A549 (cell line): ENCODE data around the gene UBA7. TPM values are rescaled to one million over a fixed set of nuclear protein-coding genes. Genes with fewer than 3 reads are reported as not detected.

Source experiments
- ATAC-seq, 2 experiments: fragments of 200-7000 bp in 1 of 2; fragments of >200 bp in 1 of 2; cut with Nextera tagmentation in 1 of 2; cut with Tn5 transposase in 1 of 2; 3 replicates each; pipeline versions ENCODE4 v1.8.0 to v1.9.1; 2018 to 2020; ENCODE audit warnings: mild to moderate bottlenecking in 1 of 2, moderate library complexity in 1 of 2
- CTCF ChIA-PET: fragments of 300-600 bp; sonication (Branson Sonifier 250); formaldehyde crosslinking; extraction: SDS; loops from one replicate; lab custom pipeline; 2021; ENCODE audit warnings: antibody characterized with exemption, inconsistent platforms; lab: Yijun Ruan, JAX
- POLR2A ChIA-PET: fragments of 350-600 bp; formaldehyde crosslinking; extraction: SDS; loops from one replicate; lab custom pipeline; 2021; ENCODE audit warnings: antibody characterized with exemption, inconsistent platforms; lab: Yijun Ruan, JAX
- DNase-seq, 2 experiments: peaks; one replicate each; pipeline versions ENCODE4 v3.0.0 to v3.0.0-alpha.2; 2011 to 2016; ENCODE audit warnings: low read depth in 1 of 2, low spot score in 1 of 2
- FAIRE-seq: peaks from 2 replicates; lab custom pipeline; 2011; peaks lifted over from hg19 to GRCh38; lab: Jason Lieb, UNC
- H3K27ac ChIP-seq, 2 experiments: fragments of >200 bp; sonication (Bioruptor Twin); formaldehyde crosslinking; 3 replicates each; pipeline ENCODE4 v1.5.1; 2016 to 2017
- H3K4me1 ChIP-seq: fragments of >200 bp; sonication (Bioruptor Twin); formaldehyde crosslinking; 3 replicates; pipeline ENCODE4 v1.6.1; 2016
- H3K4me2 ChIP-seq: fragments of >200 bp; sonication (Bioruptor Twin); formaldehyde crosslinking; 3 replicates; pipeline ENCODE4 v1.6.1; 2016
- H3K4me3 ChIP-seq: fragments of >200 bp; sonication (Bioruptor Twin); formaldehyde crosslinking; 3 replicates; pipeline ENCODE4 v1.5.1; 2016
- H3K9me3 ChIP-seq: fragments of >200 bp; sonication (Bioruptor Twin); formaldehyde crosslinking; 3 replicates; pipeline ENCODE4 v1.6.1; 2016
- BCL3 ChIP-seq: fragments of >200 bp; sonication (Bioruptor Twin); formaldehyde crosslinking; IDR thresholded peaks from 3 replicates; pipeline ENCODE4 v1.6.1; 2016
- CHD4 ChIP-seq: fragments of 200-600 bp; sonication (generic); IDR thresholded peaks from 2 replicates; pipeline ENCODE4 v1.6.1; 2016; ENCODE audit warnings: antibody characterized with exemption, mild to moderate bottlenecking, borderline replicate concordance
- CTCF ChIP-seq: fragments of >200 bp; sonication (Bioruptor Twin); formaldehyde crosslinking; IDR thresholded peaks from 3 replicates; pipeline ENCODE4 v1.5.1; 2016
- EP300 ChIP-seq, 2 experiments: fragments of >200 bp; sonication (Bioruptor Twin); formaldehyde crosslinking; IDR thresholded peaks; 2 replicates in 1 of 2; 3 replicates in 1 of 2; pipeline ENCODE4 v1.6.1; 2016 to 2017
- ESRRA ChIP-seq: fragments of 150-350 bp; IDR thresholded peaks from 2 replicates; pipeline ENCODE4 v1.6.1; 2014; ENCODE audit warnings: mild to moderate bottlenecking, low read length, borderline replicate concordance
- FOSB ChIP-seq: fragments of 250-450 bp; sonication (Bioruptor Pico); IDR thresholded peaks from 2 replicates; pipeline ENCODE4 v1.5.0; 2020; ENCODE audit warnings: mild to moderate bottlenecking, moderate library complexity
- FOSL2 ChIP-seq, 2 experiments: fragments of 450-650 bp in 1 of 2; fragments of >200 bp in 1 of 2; sonication (Bioruptor Twin) in 1 of 2; formaldehyde crosslinking; IDR thresholded peaks; 2 replicates each; pipeline versions ENCODE4 v1.5.0 to v1.6.1; 2016 to 2020; ENCODE audit warnings: mild to moderate bottlenecking in 1 of 2, moderate library complexity in 1 of 2
- GATA3 ChIP-seq: IDR thresholded peaks from 2 replicates; pipeline ENCODE4 v1.6.1; 2012; ENCODE audit warnings: borderline replicate concordance
- HDAC2 ChIP-seq: fragments of 200-600 bp; sonication (generic); IDR thresholded peaks from 2 replicates; pipeline ENCODE4 v1.6.1; 2016
- HES2 ChIP-seq: fragments of >200 bp; sonication (Bioruptor Twin); formaldehyde crosslinking; IDR thresholded peaks from 2 replicates; pipeline ENCODE4 v1.6.1; 2016
- HOXB5 ChIP-seq: fragments of 250-450 bp; sonication (Bioruptor Pico); IDR thresholded peaks from 2 replicates; pipeline ENCODE4 v1.5.0; 2020; ENCODE audit warnings: mild to moderate bottlenecking, moderate library complexity
- JUN ChIP-seq, 2 experiments: fragments of >200 bp; sonication (Bioruptor Twin); formaldehyde crosslinking; IDR thresholded peaks; 2 replicates in 1 of 2; 3 replicates in 1 of 2; pipeline ENCODE4 v1.6.1; 2016 to 2017
- KDM5A ChIP-seq: fragments of 200-600 bp; sonication (generic); IDR thresholded peaks from 2 replicates; pipeline ENCODE4 v1.6.1; 2016; ENCODE audit warnings: antibody characterized with exemption, mild to moderate bottlenecking
- MAFK ChIP-seq: fragments of 450-650 bp; IDR thresholded peaks from 2 replicates; pipeline ENCODE4 v1.6.1; 2014; ENCODE audit not compliant: partially characterized antibody
- MAX ChIP-seq: IDR thresholded peaks from 2 replicates; pipeline ENCODE4 v1.6.1; 2012
- MAZ ChIP-seq: fragments of 150-350 bp; IDR thresholded peaks from 2 replicates; pipeline ENCODE4 v1.6.1; 2014; ENCODE audit warnings: antibody characterized with exemption, low read depth, low read length, borderline replicate concordance
- MYC ChIP-seq: IDR thresholded peaks from 2 replicates; pipeline ENCODE4 v1.6.1; 2012; ENCODE audit warnings: mild to moderate bottlenecking, inconsistent platforms, low read length, improper control_type of control experiment, borderline replicate concordance
- NFE2L2 ChIP-seq: fragments of 150-350 bp; conservative IDR thresholded peaks from 2 replicates; pipeline ENCODE4 v1.6.1; 2014; ENCODE audit warnings: low read length
- NPAS2 ChIP-seq: fragments of 250-450 bp; sonication (Bioruptor Pico); IDR thresholded peaks from 2 replicates; pipeline ENCODE4 v1.8.0; 2022; ENCODE audit warnings: mild to moderate bottlenecking, moderate library complexity, borderline replicate concordance
- PHF8 ChIP-seq: fragments of 200-600 bp; sonication (generic); IDR thresholded peaks from 2 replicates; pipeline ENCODE4 v1.6.1; 2016; ENCODE audit warnings: low read depth, mild to moderate bottlenecking, antibody characterized with exemption, moderate library complexity, borderline replicate concordance
- POLR2A ChIP-seq: IDR thresholded peaks from 2 replicates; pipeline ENCODE4 v1.6.1; 2012; ENCODE audit warnings: mild to moderate bottlenecking, low read length
- RCOR1 ChIP-seq: fragments of 150-350 bp; IDR thresholded peaks from 2 replicates; pipeline ENCODE4 v1.6.1; 2014; ENCODE audit warnings: antibody characterized with exemption, low read length, low read depth
- RFX5 ChIP-seq: fragments of 450-650 bp; IDR thresholded peaks from 2 replicates; pipeline ENCODE4 v1.7.1; 2014; ENCODE audit warnings: antibody characterized with exemption, mild to moderate bottlenecking, moderate library complexity
- ZFP36 ChIP-seq: fragments of 450-650 bp; IDR thresholded peaks from 2 replicates; pipeline ENCODE4 v1.6.1; 2014; ENCODE audit warnings: borderline replicate concordance; ENCODE audit not compliant: partially characterized antibody
- WGBS: methylation state at CpG from one replicate; pipeline ENCODE4 v1.1.6; 2017; ENCODE audit errors: missing lambda C conversion rate; 5-methylcytosine and 5-hydroxymethylcytosine counted together
- polyA plus RNA-seq, 4 experiments: library from polyadenylated mRNA; depleted of rRNA in 3 of 4; stranded (reverse); fragments of >200 nt; fragmentation: RNase III in 1 of 4; extraction: RNeasy Plus Mini Kit Qiagen cat#74134 plus additional on column Dnase treatment in 1 of 4; gene quantifications; 2 replicates in 3 of 4; 3 replicates in 1 of 4; pipeline ENCODE4 v1.2.3, GENCODE V29; 2011 to 2017

UBA7 gene
- polyA plus RNA-seq, 2 of the 4 experiments (the other 2 are of a cell fraction) = 0.22 to 0.54 TPM

- Histone ChIP-seq H3K4me3 (peak within 1 kb of the TSS; percentile 73), H3K9me3 (no peaks in the 10 kb centered on the region), H3K4me1 (peaks cover 7% of the 10 kb centered on the region; the same call in 2 of the 3 replicates), H3K27ac (peak within 1 kb of the TSS; percentile 69 to 84), H3K4me2 (peak within 1 kb of the TSS; percentile 94)
- 13% methylated on average over 11 of the region's 52 CpGs for WGBS
- DNase-seq = peak; percentile 89 to 96
- ATAC-seq = peak; percentile 96 to 98
- FAIRE-seq = no peak
- ChIA-PET POLR2A (no interaction called here), CTCF (interaction anchor here (1.0 to 10.4 kb wide), 2 partner anchors 16 to 50 kb away, joined by 5 to 70 read pairs; no protein-coding TSS in a partner anchor)
- TF ChIP-seq POLR2A (peak; percentile 62), HDAC2 (peak; percentile 89), MYC (no peak), JUN (IDR thresholded peaks at IDR 0.05) (0 out of 5 replicates have a peak, but pooled peaks of 1 of the 2 experiments have one; percentile 21), PHF8 (peak; percentile 17; the same call in 1 of the 2 replicates), BCL3 (0 out of 3 replicates have a peak, but pooled peaks have one; percentile 43), HES2 (no peak), HOXB5 (no peak), KDM5A (peak; percentile 97), MAX (peak; percentile 87)
These were observed 42.6 kb upstream of the UBA7 start, which contains the start of gene TRAIP for GRCh38 chr3:49856181-49857005. Gene TRAIP (minus strand): TSS chr3:49856564. CDS start chr3:49856453, 111 bp downstream.

GRCh38 chr3:49855662-49856061 is 41.9 kb upstream of the UBA7 start:
- ATAC-seq (no peak), DNase-seq (no peak), FAIRE-seq (no peak)
- Histone ChIP-seq H3K9me3 (no peaks in the 10 kb centered on the region), H3K4me1 (peaks cover 7% of the 10 kb centered on the region; the same call in 2 of the 3 replicates), H3K27ac (peak overlapping the region; percentile 68 to 84; a peak in 4 of 6 replicates), H3K4me2 (peak overlapping the region; percentile 94), H3K4me3 (peak overlapping the region; percentile 73)
- TF ChIP-seq MAFK (peak; percentile 65), CHD4 (no peak)
- POLR2A ChIA-PET = no interaction called here
- CTCF ChIA-PET = interaction anchor here (1.0 to 10.4 kb wide), 2 partner anchors 15 to 51 kb away, joined by 5 to 70 read pairs; no protein-coding TSS in a partner anchor
- 31% methylated on average over 4 of the region's 5 CpGs for WGBS

GRCh38 chr3:49845694-49846093 is 31.9 kb upstream of the UBA7 start:
- H3K9me3 ChIP-seq = no peaks in the 10 kb centered on the region
- no peak for DNase-seq
- no peaks in the 10 kb centered on the region for H3K4me1 ChIP-seq
- 92% methylated on average over 3 of the region's 3 CpGs for WGBS
- no peak for ATAC-seq
- no peak for FAIRE-seq
- no peak overlapping the region for H3K4me3 ChIP-seq
- H3K27ac ChIP-seq = no peak overlapping the region
- CTCF ChIA-PET = interaction anchor here (0.7 to 2.8 kb wide), 7 partner anchors 17 to 306 kb away, joined by 3 to 11 read pairs (median 4); partner anchors contain the start of gene INKA1
- POLR2A ChIA-PET = interaction anchor here (0.5 kb wide), 1 partner anchor 95 kb away, joined by 3 read pairs; no protein-coding TSS in a partner anchor
- H3K4me2 ChIP-seq = no peak overlapping the region
- TF ChIP-seq FOSL2 (IDR thresholded peaks at IDR 0.05) (no peak), FOSL2 (CRISPR knock-in tag; IDR thresholded peaks at IDR 0.05) (no peak), MAZ (no peak), ESRRA (no peak), GATA3 (no peak), NPAS2 (CRISPR knock-in tag) (no peak), FOSB (CRISPR knock-in tag) (no peak), CTCF (no peak), MAFK (no peak), NFE2L2 (no peak), ZFP36 (no peak), RCOR1 (no peak), EP300 (IDR thresholded peaks at IDR 0.05) (no peak), RFX5 (no peak)
